ENCODE results near the gene PTGER1. TPM values are rescaled to one million over a fixed set of nuclear protein-coding genes. Genes with fewer than 3 reads are reported as not detected.
"Not testable (repeated sequence)": the region's sequence is repeated elsewhere in the genome, so short reads cannot be mapped to it uniquely, and the experiment has no call there.

The PTGER1 gene
- 0.16 and 0.23 TPM in 2 replicates for total RNA-seq

- intact Hi-C loops (cut with micrococcal nuclease): no loop called here
These were observed at the start of gene PTGER1 for GRCh38 chr19:14475251-14476073. PTGER1 (minus strand) TSS chr19:14475354; CDS start chr19:14474320, 1,034 bp downstream.

GRCh38 chr19:14520543-14520942, 45.4 kb upstream of the PTGER1 start:
- intact Hi-C loops (cut with micrococcal nuclease): no loop called here

GRCh38 chr19:14519860-14520407, 44.8 kb upstream of the PTGER1 start:
- intact Hi-C loops (cut with micrococcal nuclease): no loop called here

- intact Hi-C loops (cut with micrococcal nuclease): no loop called here
These were observed 44.2 kb upstream of the PTGER1 start for GRCh38 chr19:14519245-14519859.

- intact Hi-C loops (cut with micrococcal nuclease): loop anchor here (1.0 kb wide), 4 partner anchors 11 to 445 kb away; partner anchors contain the start of genes DDX39A and TECR
These were observed 42.8 kb upstream of the PTGER1 start, which contains the start of gene DNAJB1 for GRCh38 chr19:14517840-14518505. DNAJB1 (minus strand) TSS chr19:14518397; CDS start chr19:14518349, 48 bp downstream.

GRCh38 chr19:14517446-14517839, 42.3 kb upstream of the PTGER1 start:
- intact Hi-C loops (cut with micrococcal nuclease): no loop called here

GRCh38 chr19:14516746-14517438, 41.7 kb upstream of the PTGER1 start:
- intact Hi-C loops (cut with micrococcal nuclease): no loop called here

GRCh38 chr19:14516048-14516534, 40.9 kb upstream of the PTGER1 start:
- intact Hi-C loops (cut with micrococcal nuclease): no loop called here

- intact Hi-C loops (cut with micrococcal nuclease): no loop called here
These were observed 40.4 kb upstream of the PTGER1 start for GRCh38 chr19:14515501-14516047.

- intact Hi-C loops (cut with micrococcal nuclease): no loop called here
These were observed 39.2 kb upstream of the PTGER1 start for GRCh38 chr19:14514215-14514863.

GRCh38 chr19:14512406-14512961, 37.3 kb upstream of the PTGER1 start:
- intact Hi-C loops (cut with micrococcal nuclease): no loop called here

- intact Hi-C loops (cut with micrococcal nuclease): no loop called here
These were observed 36.1 kb upstream of the PTGER1 start for GRCh38 chr19:14511229-14511593.

GRCh38 chr19:14510311-14511228, 35.4 kb upstream of the PTGER1 start:
- intact Hi-C loops (cut with micrococcal nuclease): no loop called here

- intact Hi-C loops (cut with micrococcal nuclease): loop anchor here (2.0 to 5.0 kb wide), 2 partner anchors 15 to 44 kb away; no protein-coding TSS in a partner anchor
These were observed 32.8 kb upstream of the PTGER1 start for GRCh38 chr19:14507704-14508542.

GRCh38 chr19:14505488-14506239, 30.5 kb upstream of the PTGER1 start:
- intact Hi-C loops (cut with micrococcal nuclease): loop anchor here (1.0 to 5.0 kb wide), 3 partner anchors 13 to 47 kb away; partner anchors contain the start of gene DNAJB1

GRCh38 chr19:14504575-14504974, 29.4 kb upstream of the PTGER1 start:
- intact Hi-C loops (cut with micrococcal nuclease): not testable (repeated sequence)

GRCh38 chr19:14503285-14503684, 28.1 kb upstream of the PTGER1 start:
- intact Hi-C loops (cut with micrococcal nuclease): no loop called here

Data from T-helper 2 cell treated with Interferon-gamma antibody and Interleukin-4, amounts not matched to agents 100 ng/mL and 5 ng/mL, for 36 hours (primary cell).